ENCODE measurements around the gene KLF11.
A peak's percentile ranks its signal among the peaks of the same experiment; 100 is the strongest.

Gene KLF11

GRCh38 chr2:10043256-10043905 lies at the start of gene KLF11:
TSS of gene KLF11 (plus strand) at chr2:10043550. CDS start at chr2:10043717, 167 bp downstream.
- H3K4me3 ChIP-seq: peak within 1 kb of the TSS; percentile 45 to 64 (median 56)

GRCh38 chr2:9994462-9994861 lies 48.9 kb upstream of the KLF11 start:
- peak overlapping the region in 11 of 21 experiments; percentile 4 to 81 (median 62) for H3K27ac ChIP-seq

More at GRCh38 chr2:10043256-10043905, at the start of gene KLF11:
- peak within 1 kb of the TSS; percentile 69 to 100 (median 93) for H3K27ac ChIP-seq

DNA sequence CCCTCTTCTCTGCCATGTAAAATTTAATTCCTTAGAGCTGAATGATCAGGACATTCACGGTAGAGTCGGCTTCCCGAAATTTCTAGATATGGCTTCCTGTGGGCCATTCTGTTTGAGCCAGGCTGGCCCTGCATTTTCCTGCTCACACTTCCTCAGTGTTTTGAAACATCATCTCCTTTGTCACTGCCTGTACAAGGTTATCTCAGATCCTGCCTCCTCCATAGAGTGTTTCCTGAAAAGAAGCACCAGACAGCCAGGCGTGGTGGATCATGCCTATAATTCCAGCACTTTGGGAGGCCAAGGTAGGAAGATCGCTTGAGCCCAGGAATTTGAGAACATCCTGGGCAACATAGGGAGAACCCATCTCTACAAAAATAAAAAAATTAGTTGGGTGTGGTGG lies 48.3 kb upstream of the KLF11 start:
- Histone ChIP-seq H3K4me3 (no peak overlapping the region), H3K27ac (peak overlapping the region in 5 of 21 experiments; percentile 6 to 81 (median 74))

More at GRCh38 chr2:9994462-9994861, 48.9 kb upstream of the KLF11 start:
- H3K4me3 ChIP-seq: no peak overlapping the region

GRCh38 chr2:9996321-9996720 lies 47.0 kb upstream of the KLF11 start:
- H3K4me3 ChIP-seq: no peak overlapping the region
- H3K27ac ChIP-seq: peak overlapping the region in 1 of 21 experiments; percentile 46

GRCh38 chr2:9997936-9998335 lies 45.4 kb upstream of the KLF11 start:
- no peak overlapping the region for H3K27ac ChIP-seq
- no peak overlapping the region for H3K4me3 ChIP-seq

- Histone ChIP-seq H3K27ac (peak overlapping the region in 4 of 21 experiments; percentile 2 to 50 (median 14)), H3K4me3 (no peak overlapping the region)
Observed at GRCh38 chr2:9998916-9999654, 44.3 kb upstream of the KLF11 start.

DNA sequence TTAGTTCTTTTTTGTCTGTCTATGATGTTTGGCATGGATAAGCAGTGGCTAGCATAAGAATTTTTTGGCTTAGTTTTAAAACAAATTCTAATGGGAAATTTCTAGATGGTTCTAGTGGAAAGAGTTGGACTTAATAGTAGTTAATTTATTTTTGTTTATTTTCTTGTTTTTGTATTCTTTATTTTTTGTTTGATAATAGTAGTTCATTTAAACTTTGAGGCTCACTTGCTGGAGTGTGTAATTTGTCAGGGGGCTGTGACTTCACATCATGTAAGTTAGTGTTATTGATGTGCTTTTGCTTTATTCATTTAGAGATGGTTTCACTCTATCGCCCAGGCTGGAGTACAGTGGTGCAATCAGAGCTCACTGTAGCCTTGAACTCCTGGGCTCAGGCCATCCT lies 43.7 kb upstream of the KLF11 start:
- Histone ChIP-seq H3K27ac (peak overlapping the region in 3 of 21 experiments; percentile 2 to 50 (median 3)), H3K4me3 (no peak overlapping the region)

DNA sequence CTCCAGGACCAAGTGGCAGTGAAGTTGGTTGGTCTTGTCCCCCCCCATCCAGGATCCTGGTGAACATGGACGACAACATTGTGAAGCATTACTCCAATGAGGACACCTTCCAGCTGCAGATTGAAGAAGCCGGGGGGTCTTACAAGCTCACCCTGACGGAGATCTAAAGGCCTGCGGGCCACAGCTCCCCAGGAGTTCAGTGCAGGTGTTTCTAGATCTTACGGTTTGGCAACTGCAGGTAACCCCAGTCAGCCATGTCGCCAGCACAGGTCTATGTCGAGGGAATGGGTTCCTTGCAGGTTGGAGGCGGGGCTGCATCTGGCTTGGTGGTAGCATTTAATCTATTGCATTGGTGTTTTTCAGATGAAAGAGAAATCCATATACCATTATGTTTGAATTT lies 42.8 kb upstream of the KLF11 start:
- no peak overlapping the region for H3K27ac ChIP-seq
- no peak overlapping the region for H3K4me3 ChIP-seq

GRCh38 chr2:10001586-10001985 lies 41.8 kb upstream of the KLF11 start:
- peak overlapping the region in 1 of 21 experiments; percentile 4 for H3K27ac ChIP-seq

GRCh38 chr2:10002109-10002508 lies 41.2 kb upstream of the KLF11 start:
- no peak overlapping the region for H3K4me3 ChIP-seq
- H3K27ac ChIP-seq: peak overlapping the region in 4 of 21 experiments; percentile 40 to 84 (median 66)

More at GRCh38 chr2:10001586-10001985, 41.8 kb upstream of the KLF11 start:
- no peak overlapping the region for H3K4me3 ChIP-seq

- peak overlapping the region in 6 of 21 experiments; percentile 34 to 84 (median 66) for H3K27ac ChIP-seq
- H3K4me3 ChIP-seq: no peak overlapping the region
Observed at GRCh38 chr2:10002681-10003080, 40.7 kb upstream of the KLF11 start.

DNA sequence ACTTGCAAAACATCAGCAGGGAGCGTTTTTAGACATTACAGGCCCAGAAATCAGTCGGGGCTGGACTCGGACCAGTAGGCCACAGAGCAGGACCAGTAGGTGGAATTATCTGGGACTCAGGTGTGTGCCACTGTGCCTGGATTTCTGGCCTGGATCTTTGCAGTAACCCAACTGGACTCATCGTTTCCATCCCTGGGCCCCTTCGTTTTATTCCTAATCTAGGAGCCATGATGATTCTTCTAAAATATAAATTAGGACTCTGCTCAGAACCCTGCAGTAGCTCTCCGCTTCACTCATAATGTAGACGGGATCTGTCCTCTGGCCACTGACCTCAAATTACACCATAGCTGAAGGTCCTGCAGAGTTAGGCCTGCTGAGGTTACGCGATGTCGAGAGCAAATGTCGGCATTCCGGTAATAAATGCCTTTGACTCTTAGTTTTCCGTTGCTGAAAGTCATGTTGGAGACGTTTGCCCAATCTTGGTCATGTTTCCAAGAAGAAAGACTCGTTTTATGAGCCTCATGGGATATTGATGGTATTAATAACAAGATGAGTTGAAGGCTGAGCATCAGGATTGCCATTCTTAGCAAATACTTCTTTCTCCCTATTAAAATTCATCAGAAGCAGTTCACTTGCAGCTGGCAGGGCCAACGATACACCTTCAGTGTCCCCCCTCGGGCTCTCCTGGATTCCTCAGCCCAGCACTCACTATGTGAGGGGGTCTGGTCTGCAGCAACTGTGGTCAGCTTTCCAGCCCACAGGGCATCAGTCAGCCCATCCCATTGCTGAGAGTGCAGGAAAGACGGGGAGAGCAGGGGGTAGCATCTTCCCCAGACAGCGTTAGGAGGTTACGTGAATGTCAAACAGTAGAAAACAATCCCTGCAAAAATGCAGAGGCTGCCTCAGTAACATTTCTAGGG lies 39.9 kb upstream of the KLF11 start:
- Histone ChIP-seq H3K4me3 (no peak overlapping the region), H3K27ac (peak overlapping the region in 7 of 21 experiments; percentile 40 to 84 (median 57))

DNA sequence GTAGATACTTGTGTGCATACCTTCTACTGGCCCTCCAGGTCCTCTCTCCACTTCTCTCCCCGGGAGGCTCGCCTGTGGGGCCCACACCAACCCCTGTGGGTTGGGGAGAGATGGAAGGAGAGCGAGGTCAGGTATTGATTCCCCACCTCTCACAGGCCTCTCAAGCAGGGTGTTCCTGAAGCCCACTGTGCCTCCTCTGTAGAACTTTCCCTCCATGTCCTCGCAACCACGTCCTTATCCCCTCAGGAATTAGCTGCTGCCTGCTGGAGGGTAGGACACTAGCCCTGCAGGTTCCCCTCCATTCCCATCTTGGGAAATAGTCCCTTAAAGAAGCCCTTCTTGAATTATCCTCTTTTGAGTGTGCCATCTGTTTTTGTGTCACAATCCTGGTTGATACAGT lies 38.9 kb upstream of the KLF11 start:
- Histone ChIP-seq H3K27ac (peak overlapping the region in 6 of 21 experiments; percentile 9 to 73 (median 50)), H3K4me3 (no peak overlapping the region)

DNA sequence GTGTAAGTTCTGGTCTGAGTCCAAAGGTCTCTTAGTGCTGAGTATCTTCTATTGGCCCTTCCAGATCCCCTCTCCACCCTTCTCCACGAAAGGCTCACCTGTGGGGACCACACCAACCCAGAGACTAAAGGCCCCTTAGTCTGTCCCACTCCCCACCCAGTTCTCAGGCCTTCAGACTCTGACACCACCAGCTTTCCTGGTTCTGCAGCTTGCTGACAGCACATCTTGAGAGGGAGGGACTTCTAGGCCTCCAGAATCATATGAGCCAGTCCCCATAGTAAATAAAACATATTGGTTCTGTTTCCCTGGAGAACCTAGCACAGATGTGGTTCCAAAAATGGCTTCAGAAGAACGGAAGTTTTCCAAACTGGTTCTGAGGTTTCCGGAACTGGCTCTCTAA lies 38.5 kb upstream of the KLF11 start:
- H3K27ac ChIP-seq: peak overlapping the region in 5 of 21 experiments; percentile 9 to 73 (median 57)
- no peak overlapping the region for H3K4me3 ChIP-seq

- peak overlapping the region in 4 of 21 experiments; percentile 9 to 73 (median 42) for H3K27ac ChIP-seq
- H3K4me3 ChIP-seq: peak overlapping the region in 1 of 7 experiments; percentile 10
Observed at GRCh38 chr2:10005461-10006235, 37.7 kb upstream of the KLF11 start.

DNA sequence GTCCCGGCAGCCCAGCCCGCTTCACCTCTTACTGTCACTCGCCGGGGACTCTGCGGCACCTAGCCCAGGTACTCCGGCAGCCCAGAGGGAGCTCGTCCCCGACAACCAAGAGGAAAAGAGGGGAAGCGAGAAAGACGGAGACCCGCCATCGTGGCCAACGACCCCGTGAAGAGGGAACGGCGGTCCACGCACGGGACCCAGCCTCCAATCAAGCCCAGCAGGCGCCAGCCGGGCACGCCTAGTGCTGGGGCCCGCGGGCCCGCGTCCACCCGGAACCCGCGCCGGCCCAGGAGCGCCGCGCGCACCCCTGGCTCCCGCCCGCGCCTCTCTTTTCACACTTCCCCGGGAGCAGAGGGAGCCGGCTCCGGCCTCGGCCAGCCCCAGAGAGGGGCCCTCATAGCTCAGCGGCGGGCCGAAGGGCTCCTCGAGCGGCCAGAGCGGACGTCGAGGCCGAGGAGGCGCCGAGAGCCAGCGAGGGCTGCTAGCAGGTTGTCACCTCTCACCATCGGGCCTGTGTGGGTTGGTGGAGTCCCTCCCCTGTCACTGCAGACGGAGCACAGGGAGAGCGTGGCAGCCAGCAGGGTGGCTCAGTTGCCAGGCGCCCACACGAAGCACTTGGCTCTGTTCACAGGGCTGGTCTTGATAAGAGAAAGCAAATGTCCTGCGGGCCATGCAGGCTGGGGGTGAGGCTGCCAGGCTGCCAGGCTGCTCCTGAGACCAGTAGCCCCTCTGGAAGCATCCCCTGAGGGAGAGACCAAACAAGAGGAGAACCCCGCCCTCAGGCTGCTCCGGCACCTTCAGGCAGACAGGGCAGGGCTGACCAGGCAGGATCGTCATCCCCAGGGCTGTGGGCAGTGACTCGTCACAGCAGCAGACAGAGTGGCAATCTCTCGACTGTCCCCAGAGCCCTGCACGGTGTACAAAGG lies 36.9 kb upstream of the KLF11 start:
- Histone ChIP-seq H3K27ac (peak overlapping the region in 7 of 21 experiments; percentile 0 to 72 (median 54)), H3K4me3 (peak overlapping the region in 1 of 7 experiments; percentile 10)

- H3K4me3 ChIP-seq: no peak overlapping the region
Observed at GRCh38 chr2:10007435-10007834, 35.9 kb upstream of the KLF11 start.

More at GRCh38 chr2:10007435-10007834, 35.9 kb upstream of the KLF11 start:
- peak overlapping the region in 5 of 21 experiments; percentile 28 to 72 (median 68) for H3K27ac ChIP-seq

Data from skin epidermis (tissue), 12 donors.